GM12878 (cell line): Measurements from ENCODE around the gene SGMS1. TPM values are rescaled to one million over a fixed set of nuclear protein-coding genes. Genes with fewer than 3 reads are reported as not detected.

Source experiments
- BRCA1 ChIP-seq: IDR thresholded peaks from 2 replicates; pipeline ENCODE4 v1.6.1; 2011; ENCODE audit warnings: low read depth, low read length, improper control_type of control experiment
- KAT2A ChIP-seq: conservative IDR thresholded peaks from 2 replicates; pipeline ENCODE4 v1.6.1; 2011; ENCODE audit warnings: low read depth, low read length; ENCODE audit not compliant: control insufficient read depth
- MEF2B ChIP-seq: fragments of 450-650 bp; IDR thresholded peaks from 2 replicates; pipeline ENCODE4 v1.6.1; 2018; ENCODE audit warnings: mild to moderate bottlenecking, moderate library complexity; ENCODE audit not compliant: partially characterized antibody, poor library complexity, severe bottlenecking
- MTA2 ChIP-seq: fragments of 450-650 bp; IDR thresholded peaks from 2 replicates; pipeline ENCODE4 v1.6.1; 2016; ENCODE audit warnings: low read depth, mild to moderate bottlenecking, moderate library complexity
- NKRF ChIP-seq: fragments of 450-650 bp; conservative IDR thresholded peaks from 2 replicates; pipeline ENCODE4 v1.6.1; 2017; ENCODE audit warnings: mild to moderate bottlenecking, moderate library complexity
- NR2C1 ChIP-seq: fragments of 450-650 bp; IDR thresholded peaks from 2 replicates; pipeline ENCODE4 v1.6.1; 2017; ENCODE audit warnings: antibody characterized with exemption, mild to moderate bottlenecking, moderate library complexity
- NR2F1 ChIP-seq: fragments of 450-650 bp; conservative IDR thresholded peaks from 2 replicates; pipeline ENCODE4 v1.6.1; 2017; ENCODE audit warnings: mild to moderate bottlenecking
- NRF1 ChIP-seq: conservative IDR thresholded peaks from 2 replicates; pipeline ENCODE4 v1.6.1; 2011; ENCODE audit warnings: mild to moderate bottlenecking, low read depth, low read length, improper control_type of control experiment
- POLR2A ChIP-seq: IDR thresholded peaks from 2 replicates; pipeline ENCODE4 v1.6.1; 2011; ENCODE audit warnings: low read depth, mild to moderate bottlenecking, low read length
- SREBF1 ChIP-seq: IDR thresholded peaks from 2 replicates; pipeline ENCODE4 v1.6.1; 2012; ENCODE audit warnings: mild to moderate bottlenecking, low read length
- SRF ChIP-seq, 2 experiments: IDR thresholded peaks; 2 replicates each; pipeline ENCODE4 v1.6.1; 2011; ENCODE audit warnings: low read depth in 2 of 2, low read length in 2 of 2, mild to moderate bottlenecking in 1 of 2, moderate library complexity in 1 of 2
- USF2 ChIP-seq: IDR thresholded peaks from 2 replicates; pipeline ENCODE4 v1.6.1; 2011; ENCODE audit warnings: low read depth, low read length, improper control_type of control experiment, borderline replicate concordance
- YY1 ChIP-seq: IDR thresholded peaks from 2 replicates; pipeline ENCODE4 v1.6.1; 2011; ENCODE audit warnings: low read depth, mild to moderate bottlenecking, low read length
- ZNF24 ChIP-seq: fragments of 450-650 bp; IDR thresholded peaks from 2 replicates; pipeline ENCODE4 v1.6.1; 2017; ENCODE audit warnings: antibody characterized with exemption, mild to moderate bottlenecking
- ZNF274 ChIP-seq: IDR thresholded peaks from one replicate; pipeline ENCODE4 v1.8.0; 2011; ENCODE audit not compliant: insufficient read length, insufficient read depth
- polyA plus RNA-seq, 11 experiments: library from polyadenylated mRNA; depleted of rRNA in 4 of 11; unstranded in 6 of 11; stranded (reverse) in 5 of 11; fragments of >200 nt; fragmentation: Nextera tagmentation in 4 of 11; fragmentation: Illumina TruSeq in 1 of 11; extraction: Ambion mirVana in 4 of 11; extraction: Trizol in 1 of 11; gene quantifications; 1 replicate in 1 of 11; 2 replicates in 10 of 11; pipeline versions ENCODE4 v1.2.1 to v1.2.3, GENCODE V29; 2011 to 2016; ENCODE audit warnings: inconsistent platforms in 2 of 11, missing spikeins in 2 of 11, low read depth in 1 of 11
- total RNA-seq, 4 experiments: library from RNA; depleted of rRNA in 3 of 4; stranded (reverse); fragments of >200 nt in 3 of 4; fragmentation: Illumina TruSeq in 1 of 4; extraction: Trizol in 1 of 4; gene quantifications; 2 replicates each; pipeline versions ENCODE4 v1.2.1 to v1.2.3, GENCODE V29; 2013 to 2021
- TF ChIP-seq, protein P1 (sequence below): fragments of 450-650 bp; IDR thresholded peaks from 2 replicates; pipeline ENCODE4 v1.6.1; 2018; ENCODE audit warnings: mild to moderate bottlenecking, low read depth, moderate library complexity; ENCODE audit not compliant: partially characterized antibody
- TF ChIP-seq, protein P2 (sequence below): fragments of 450-650 bp; IDR thresholded peaks from 2 replicates; pipeline ENCODE4 v1.6.1; 2016; ENCODE audit warnings: mild to moderate bottlenecking, moderate library complexity, borderline replicate concordance

The SGMS1 gene
- total and polyA plus RNA-seq, 10 of the 15 experiments (the other 5 are each of a cell fraction or from before 2014, with no cell fraction given) = 1.4 to 14.5 (median 4.9) TPM

- no peak for TF ChIP-seq ZNF274
- peak; percentile 84 for TF ChIP-seq NKRF
- TF ChIP-seq YY1 = peak; percentile 80
- TF ChIP-seq MTA2 = peak; percentile 57; the same call in 1 of the 2 replicates
- no peak for TF ChIP-seq USF2
- TF ChIP-seq NR2C1 = 0 out of 2 replicates have a peak, but pooled peaks have one; percentile 7
- no peak for TF ChIP-seq SREBF1
- peak in 1 of 2 experiments; percentile 38; a peak in 1 of 4 replicates for TF ChIP-seq SRF (IDR thresholded peaks at IDR 0.05; ENCODE audit: low read depth in 2 of 2, low read length in 2 of 2)
- TF ChIP-seq, protein P1, sequence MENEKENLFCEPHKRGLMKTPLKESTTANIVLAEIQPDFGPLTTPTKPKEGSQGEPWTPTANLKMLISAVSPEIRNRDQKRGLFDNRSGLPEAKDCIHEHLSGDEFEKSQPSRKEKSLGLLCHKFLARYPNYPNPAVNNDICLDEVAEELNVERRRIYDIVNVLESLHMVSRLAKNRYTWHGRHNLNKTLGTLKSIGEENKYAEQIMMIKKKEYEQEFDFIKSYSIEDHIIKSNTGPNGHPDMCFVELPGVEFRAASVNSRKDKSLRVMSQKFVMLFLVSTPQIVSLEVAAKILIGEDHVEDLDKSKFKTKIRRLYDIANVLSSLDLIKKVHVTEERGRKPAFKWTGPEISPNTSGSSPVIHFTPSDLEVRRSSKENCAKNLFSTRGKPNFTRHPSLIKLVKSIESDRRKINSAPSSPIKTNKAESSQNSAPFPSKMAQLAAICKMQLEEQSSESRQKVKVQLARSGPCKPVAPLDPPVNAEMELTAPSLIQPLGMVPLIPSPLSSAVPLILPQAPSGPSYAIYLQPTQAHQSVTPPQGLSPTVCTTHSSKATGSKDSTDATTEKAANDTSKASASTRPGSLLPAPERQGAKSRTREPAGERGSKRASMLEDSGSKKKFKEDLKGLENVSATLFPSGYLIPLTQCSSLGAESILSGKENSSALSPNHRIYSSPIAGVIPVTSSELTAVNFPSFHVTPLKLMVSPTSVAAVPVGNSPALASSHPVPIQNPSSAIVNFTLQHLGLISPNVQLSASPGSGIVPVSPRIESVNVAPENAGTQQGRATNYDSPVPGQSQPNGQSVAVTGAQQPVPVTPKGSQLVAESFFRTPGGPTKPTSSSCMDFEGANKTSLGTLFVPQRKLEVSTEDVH = peak; percentile 56
- 0 out of 2 replicates have a peak, but pooled peaks have one; percentile 25 for TF ChIP-seq NRF1
- TF ChIP-seq KAT2A = no peak
- TF ChIP-seq NR2F1 = peak; percentile 23; the same call in 1 of the 2 replicates
- no peak for TF ChIP-seq BRCA1
- TF ChIP-seq, protein P2, sequence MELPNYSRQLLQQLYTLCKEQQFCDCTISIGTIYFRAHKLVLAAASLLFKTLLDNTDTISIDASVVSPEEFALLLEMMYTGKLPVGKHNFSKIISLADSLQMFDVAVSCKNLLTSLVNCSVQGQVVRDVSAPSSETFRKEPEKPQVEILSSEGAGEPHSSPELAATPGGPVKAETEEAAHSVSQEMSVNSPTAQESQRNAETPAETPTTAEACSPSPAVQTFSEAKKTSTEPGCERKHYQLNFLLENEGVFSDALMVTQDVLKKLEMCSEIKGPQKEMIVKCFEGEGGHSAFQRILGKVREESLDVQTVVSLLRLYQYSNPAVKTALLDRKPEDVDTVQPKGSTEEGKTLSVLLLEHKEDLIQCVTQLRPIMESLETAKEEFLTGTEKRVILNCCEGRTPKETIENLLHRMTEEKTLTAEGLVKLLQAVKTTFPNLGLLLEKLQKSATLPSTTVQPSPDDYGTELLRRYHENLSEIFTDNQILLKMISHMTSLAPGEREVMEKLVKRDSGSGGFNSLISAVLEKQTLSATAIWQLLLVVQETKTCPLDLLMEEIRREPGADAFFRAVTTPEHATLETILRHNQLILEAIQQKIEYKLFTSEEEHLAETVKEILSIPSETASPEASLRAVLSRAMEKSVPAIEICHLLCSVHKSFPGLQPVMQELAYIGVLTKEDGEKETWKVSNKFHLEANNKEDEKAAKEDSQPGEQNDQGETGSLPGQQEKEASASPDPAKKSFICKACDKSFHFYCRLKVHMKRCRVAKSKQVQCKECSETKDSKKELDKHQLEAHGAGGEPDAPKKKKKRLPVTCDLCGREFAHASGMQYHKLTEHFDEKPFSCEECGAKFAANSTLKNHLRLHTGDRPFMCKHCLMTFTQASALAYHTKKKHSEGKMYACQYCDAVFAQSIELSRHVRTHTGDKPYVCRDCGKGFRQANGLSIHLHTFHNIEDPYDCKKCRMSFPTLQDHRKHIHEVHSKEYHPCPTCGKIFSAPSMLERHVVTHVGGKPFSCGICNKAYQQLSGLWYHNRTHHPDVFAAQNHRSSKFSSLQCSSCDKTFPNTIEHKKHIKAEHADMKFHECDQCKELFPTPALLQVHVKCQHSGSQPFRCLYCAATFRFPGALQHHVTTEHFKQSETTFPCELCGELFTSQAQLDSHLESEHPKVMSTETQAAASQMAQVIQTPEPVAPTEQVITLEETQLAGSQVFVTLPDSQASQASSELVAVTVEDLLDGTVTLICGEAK = peak; percentile 46; the same call in 1 of the 2 replicates
- 0 out of 2 replicates have a peak, but pooled peaks have one; percentile 29 for TF ChIP-seq ZNF24
- TF ChIP-seq POLR2A = peak; percentile 62; the same call in 1 of the 2 replicates
- peak; percentile 94 for TF ChIP-seq MEF2B
These were observed at the start of gene SGMS1 (continued) for GRCh38 chr10:50623663-50624412.
